B cell (primary cell): ENCODE measurements around the gene CMTM1. TPM values are rescaled to one million over a fixed set of nuclear protein-coding genes. Genes with fewer than 3 reads are reported as not detected.

ENCODE experiments used
- ATAC-seq: fragments of 200-7000 bp; cut with Tn5 transposase; one replicate; pipeline ENCODE4 v1.10.0; 2021; ENCODE audit warnings: low read depth, mild to moderate bottlenecking, moderate number of reproducible peaks, moderate library complexity
- CTCF ChIA-PET: fragments of 350-600 bp; sonication (Branson Sonifier 250); formaldehyde crosslinking; loops from one replicate; lab custom pipeline; 2021; ENCODE audit warnings: antibody characterized with exemption, inconsistent platforms; lab: Charles Lee
- POLR2A ChIA-PET: fragments of 350-600 bp; sonication (Branson Sonifier 250); formaldehyde crosslinking; loops from one replicate; lab custom pipeline; 2021; ENCODE audit warnings: antibody characterized with exemption; lab: Charles Lee
- DNase-seq: peaks from one replicate; pipeline ENCODE4 v3.0.0; 2013
- H2AFZ ChIP-seq: 2 replicates; pipeline ENCODE4 v1.6.1; 2012; ENCODE audit warnings: mild to moderate bottlenecking, low read depth, low read length; ENCODE audit not compliant: insufficient read depth, poor library complexity, severe bottlenecking
- H3K27ac ChIP-seq, 2 donors: 1 replicate in 1 of 2; 2 replicates in 1 of 2; pipeline ENCODE4 v1.5.1; 2012 to 2013; ENCODE audit warnings: low read length in 2 of 2, mild to moderate bottlenecking in 2 of 2, moderate library complexity in 1 of 2
- H3K27me3 ChIP-seq, 4 experiments: fragments of 200-600 bp in 1 of 4; sonication (generic) in 1 of 4; replicated peaks in 1 of 4; 1 replicate in 2 of 4; 2 replicates in 2 of 4; pipeline versions ENCODE4 v1.6.1 to v1.7.0; 2013 to 2016; ENCODE audit warnings: low read length in 3 of 4, mild to moderate bottlenecking in 2 of 4, mixed read lengths in 1 of 4, moderate library complexity in 1 of 4; ENCODE audit not compliant: insufficient read depth in 4 of 4, control insufficient read depth in 3 of 4; ENCODE audit errors: control extremely low read depth in 1 of 4
- H3K36me3 ChIP-seq, 2 experiments: replicated peaks in 1 of 2; 1 replicate in 1 of 2; 2 replicates in 1 of 2; pipeline versions ENCODE4 v1.6.1 to v1.7.1; 2013; ENCODE audit warnings: low read length in 1 of 2; ENCODE audit not compliant: insufficient read depth in 2 of 2, control insufficient read depth in 1 of 2; ENCODE audit errors: control extremely low read depth in 1 of 2, extremely low read depth in 1 of 2
- H3K4me1 ChIP-seq, 2 donors: fragments of 200-600 bp in 1 of 2; sonication (generic) in 1 of 2; 1 replicate in 1 of 2; 2 replicates in 1 of 2; pipeline versions ENCODE4 v1.5.1 to v1.6.1; 2013 to 2017; ENCODE audit warnings: low read length in 2 of 2; ENCODE audit not compliant: control insufficient read depth in 2 of 2, insufficient read depth in 2 of 2
- H3K4me2 ChIP-seq: replicated peaks from 2 replicates; pipeline ENCODE3; 2012; ENCODE audit warnings: mild to moderate bottlenecking, low read depth, low read length; ENCODE audit not compliant: poor library complexity, severe bottlenecking
- H3K4me3 ChIP-seq, 5 experiments: fragments of 200-600 bp in 1 of 5; sonication (generic) in 1 of 5; 1 replicate in 3 of 5; 2 replicates in 2 of 5; pipeline versions ENCODE4 v1.5.1 to v1.7.0; 2011 to 2016; ENCODE audit warnings: low read length in 4 of 5, mild to moderate bottlenecking in 4 of 5, low read depth in 2 of 5, control low read depth in 1 of 5, moderate library complexity in 1 of 5; ENCODE audit not compliant: insufficient read depth in 1 of 5; ENCODE audit errors: control extremely low read depth in 1 of 5, extremely low read depth in 1 of 5
- H3K79me2 ChIP-seq: fragments of 200-600 bp; sonication (generic); one replicate; pipeline ENCODE4 v1.6.0; 2016; ENCODE audit warnings: low read length; ENCODE audit not compliant: control insufficient read depth, insufficient read depth
- H3K9ac ChIP-seq: fragments of 200-600 bp; sonication (generic); 2 replicates; pipeline ENCODE4 v1.6.1; 2017; ENCODE audit warnings: mild to moderate bottlenecking, low read length, moderate library complexity
- H3K9me3 ChIP-seq, 3 donors: one replicate each; pipeline versions ENCODE4 v1.6.1 to v1.7.1; 2013; ENCODE audit warnings: low read length in 2 of 3; ENCODE audit not compliant: control insufficient read depth in 2 of 3, insufficient read depth in 1 of 3; ENCODE audit errors: control extremely low read depth in 1 of 3
- H4K20me1 ChIP-seq: 2 replicates; pipeline ENCODE4 v1.6.0; 2012; ENCODE audit warnings: mild to moderate bottlenecking, low read length; ENCODE audit not compliant: insufficient read depth, control insufficient read depth, poor library complexity, severe bottlenecking
- H3K27ac Mint-ChIP-seq: one replicate; pipeline ENCODE4 v1.8.0; 2021; ENCODE audit warnings: mixed read lengths
- H3K27me3 Mint-ChIP-seq: one replicate; pipeline ENCODE4 v1.8.0; 2021; ENCODE audit warnings: mixed read lengths
- H3K4me1 Mint-ChIP-seq: one replicate; pipeline ENCODE4 v1.8.0; 2021; ENCODE audit warnings: mixed read lengths
- H3K4me3 Mint-ChIP-seq: one replicate; pipeline ENCODE4 v1.8.0; 2021; ENCODE audit warnings: mixed read lengths
- H3K9me3 Mint-ChIP-seq: one replicate; pipeline ENCODE4 v1.8.0; 2022; ENCODE audit warnings: mixed read lengths; ENCODE audit not compliant: insufficient read depth
- CTCF ChIP-seq: fragments of 200-600 bp; IDR thresholded peaks from one replicate; pipeline ENCODE4 v1.8.0; 2022; ENCODE audit warnings: antibody characterized with exemption, mild to moderate bottlenecking
- EZH2 ChIP-seq: IDR thresholded peaks from 2 replicates; pipeline ENCODE4 v1.6.1; 2012; ENCODE audit warnings: borderline replicate concordance, low read depth, mild to moderate bottlenecking, moderate library complexity, low read length; ENCODE audit not compliant: insufficient read depth, poor library complexity, severe bottlenecking
- WGBS: methylation state at CpG from one replicate; pipeline ENCODE4 v1.1.5; 2013; ENCODE audit warnings: missing lambda C conversion rate; ENCODE audit not compliant: insufficient coverage; 5-methylcytosine and 5-hydroxymethylcytosine counted together
- intact Hi-C: fragments of 100-400 bp; cut with micrococcal nuclease; formaldehyde crosslinking; loops from one replicate; pipeline ENCODE4 v1.10.0; 2022
- polyA plus RNA-seq: library from polyadenylated mRNA; depleted of rRNA; stranded (reverse); fragments of >200 nt; gene quantifications from 2 replicates; pipeline ENCODE4 v1.2.3, GENCODE V29; 2012
- total RNA-seq, 2 donors: library from RNA; stranded (reverse); fragments of 120-200 nt in 1 of 2; gene quantifications; 1 replicate in 1 of 2; 2 replicates in 1 of 2; pipeline versions ENCODE4 v1.2.3 to v1.2.4, GENCODE V29; 2013 to 2022

Gene CMTM1
- total and polyA plus RNA-seq, 2 donors (not counting 1 experiment from before 2014, with no cell fraction given) = 1.6 to 5.9 TPM

DNA sequence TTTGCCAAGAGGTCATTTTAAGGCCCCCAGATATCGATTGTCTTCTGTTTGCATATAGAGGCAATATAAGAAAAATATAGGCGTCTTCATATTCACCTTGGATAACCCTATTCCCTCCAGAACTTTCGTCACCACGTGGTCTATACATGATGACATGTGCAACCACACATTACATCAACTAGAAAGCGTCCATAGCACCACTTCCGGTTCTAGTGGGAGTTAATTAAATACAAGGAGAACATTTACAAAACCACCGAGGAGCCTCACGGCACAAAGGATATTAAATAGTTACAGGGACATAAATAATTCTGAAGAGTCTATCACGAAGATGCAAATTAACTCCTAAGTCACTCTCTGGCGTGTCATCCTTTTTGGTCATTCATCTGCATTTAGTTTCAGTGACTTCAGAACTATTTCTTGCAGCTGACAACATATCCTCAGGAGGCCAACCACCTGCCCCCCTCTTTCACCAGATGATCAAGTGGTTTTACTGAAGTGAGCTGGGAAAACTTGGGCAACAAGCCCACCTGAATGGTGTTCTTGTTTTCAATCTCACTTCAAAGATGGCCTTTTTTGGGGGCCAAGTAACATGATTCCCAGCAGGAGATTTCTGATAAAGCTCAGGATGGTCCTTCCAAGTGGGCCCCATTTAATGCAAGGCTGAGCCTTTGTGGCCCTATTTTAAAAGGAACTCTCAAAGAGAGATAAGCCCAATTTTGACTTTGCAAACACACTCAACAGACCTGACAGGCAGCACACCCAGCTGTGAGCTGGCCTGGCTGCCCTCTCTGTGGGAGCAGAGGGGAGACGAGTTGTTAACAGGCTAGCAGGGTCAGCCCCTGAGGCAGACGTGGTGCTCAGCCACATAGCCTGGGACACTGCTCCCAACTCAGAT, 53.5 kb downstream of the CMTM1 start:
- ATAC-seq (no peak), DNase-seq (no peak)
- H3K4me1 ChIP-seq = no peaks in the 10 kb centered on the region
- peaks cover 44% of the 10 kb centered on the region for H3K27me3 Mint-ChIP-seq
- H3K4me3 Mint-ChIP-seq = no peak overlapping the region
- no peak overlapping the region for H3K27ac Mint-ChIP-seq
- no peak overlapping the region for H3K4me2 ChIP-seq
- H2AFZ ChIP-seq = no peak overlapping the region
- H3K9me3 ChIP-seq = no peaks in the 10 kb centered on the region
- H3K79me2 ChIP-seq = no peaks in the 10 kb centered on the region
- no peak overlapping the region for H3K9ac ChIP-seq
- H3K4me3 ChIP-seq = no peak overlapping the region
- H3K27me3 ChIP-seq = peaks cover 0 to 9% (median 5%) of the 10 kb centered on the region in 4 experiments
- TF ChIP-seq EZH2 (no peak), CTCF (no peak)
- ChIA-PET CTCF (interaction anchor here (0.9 to 1.3 kb wide), 2 partner anchors 11 to 143 kb away, joined by 3 to 4 read pairs; no protein-coding TSS in a partner anchor), POLR2A (no interaction called here)
- intact Hi-C loops = no loop called here
- H4K20me1 ChIP-seq = no peaks in the 10 kb centered on the region
- no peaks in the 10 kb centered on the region for H3K4me1 Mint-ChIP-seq
- H3K27ac ChIP-seq = no peak overlapping the region
- no peaks in the 10 kb centered on the region for H3K9me3 Mint-ChIP-seq
- 80% methylated on average over 2 of the region's 12 CpGs for WGBS
- no peaks in the 10 kb centered on the region for H3K36me3 ChIP-seq

GRCh38 chr16:66620429-66620795, 54.2 kb downstream of the CMTM1 start:
- Histone ChIP-seq H3K4me2 (no peak overlapping the region), H3K9ac (no peak overlapping the region), H3K36me3 (no peaks in the 10 kb centered on the region), H3K27me3 (peaks cover 0 to 9% (median 5%) of the 10 kb centered on the region in 4 experiments), H3K4me3 (no peak overlapping the region), H2AFZ (no peak overlapping the region), H3K79me2 (no peaks in the 10 kb centered on the region), H3K4me1 (no peaks in the 10 kb centered on the region), H3K9me3 (no peaks in the 10 kb centered on the region), H3K27ac (no peak overlapping the region), H4K20me1 (no peaks in the 10 kb centered on the region)
- TF ChIP-seq EZH2 (no peak), CTCF (no peak)
- intact Hi-C loops = no loop called here
- ATAC-seq (no peak), DNase-seq (no peak)
- peaks cover 44% of the 10 kb centered on the region for H3K27me3 Mint-ChIP-seq
- H3K4me1 Mint-ChIP-seq = no peaks in the 10 kb centered on the region
- ChIA-PET POLR2A (no interaction called here), CTCF (interaction anchor here (0.9 to 1.3 kb wide), 2 partner anchors 12 to 143 kb away, joined by 3 to 4 read pairs; no protein-coding TSS in a partner anchor)
- 93% methylated on average over 7 of the region's 8 CpGs for WGBS
- H3K9me3 Mint-ChIP-seq = no peaks in the 10 kb centered on the region
- no peak overlapping the region for H3K4me3 Mint-ChIP-seq
- no peak overlapping the region for H3K27ac Mint-ChIP-seq
